HEK293T (cell line): ENCODE data around the gene CCSER1.

Experiments
- FOXM1 ChIP-seq: fragments of 450-650 bp; IDR thresholded peaks from 2 replicates; pipeline ENCODE4 v1.6.1; 2017; ENCODE audit warnings: mild to moderate bottlenecking, borderline replicate concordance
- L3MBTL2 ChIP-seq: fragments of 450-650 bp; conservative IDR thresholded peaks from 2 replicates; pipeline ENCODE4 v1.6.1; 2016; ENCODE audit warnings: mild to moderate bottlenecking
- LEF1 ChIP-seq: fragments of 450-650 bp; IDR thresholded peaks from 2 replicates; pipeline ENCODE4 v1.6.1; 2017; ENCODE audit warnings: mild to moderate bottlenecking, borderline replicate concordance
- TARDBP ChIP-seq: fragments of 450-650 bp; IDR thresholded peaks from 2 replicates; pipeline ENCODE4 v1.6.1; 2016
- ZNF384 ChIP-seq: fragments of 450-650 bp; IDR thresholded peaks from 2 replicates; pipeline ENCODE4 v1.6.1; 2016

DNA sequence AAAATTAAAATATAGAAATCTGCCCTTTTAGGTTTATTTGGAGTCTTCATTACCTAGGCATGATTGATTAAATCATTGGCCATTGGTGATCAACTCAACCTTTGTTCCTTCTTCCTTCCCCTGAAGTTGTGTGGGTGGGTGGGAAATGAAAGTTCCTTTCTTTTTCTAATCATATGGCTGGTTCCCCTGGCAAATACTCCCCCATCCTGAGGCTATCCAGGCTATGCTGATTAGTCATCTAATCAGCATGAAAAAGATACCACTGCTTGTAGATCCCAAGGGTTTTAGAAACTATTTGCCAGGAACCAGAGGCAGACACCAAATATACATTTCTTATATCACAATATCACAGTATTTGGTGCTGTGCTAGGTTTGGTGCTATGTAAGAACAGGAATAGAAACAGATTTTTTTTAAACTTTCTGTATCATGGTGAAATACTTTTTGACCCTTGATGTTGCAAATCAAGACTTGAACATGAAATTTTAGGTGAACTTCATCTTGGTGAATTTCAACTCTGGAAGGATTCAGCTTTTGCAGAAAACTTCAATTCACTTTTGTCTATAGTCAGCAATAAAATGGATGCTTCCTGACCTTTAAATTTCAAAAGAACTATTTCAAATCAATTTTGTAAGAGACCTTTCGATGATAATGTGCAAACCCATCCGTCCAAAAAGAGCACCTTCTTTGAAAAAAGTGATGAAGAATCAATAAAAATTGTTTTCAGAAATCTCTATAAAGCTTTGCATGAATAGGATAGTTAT is 71.1 kb downstream of the CCSER1 start:
- no peak for TF ChIP-seq ZNF384
- no peak for TF ChIP-seq LEF1
- TF ChIP-seq FOXM1: no peak
- TF ChIP-seq L3MBTL2: no peak
- TF ChIP-seq TARDBP: no peak
